Measurements from ENCODE around the gene ADRA1B.
"Not testable (repeated sequence)": the region's sequence is repeated elsewhere in the genome, so short reads cannot be mapped to it uniquely, and the experiment has no call there.

Gene ADRA1B

DNA sequence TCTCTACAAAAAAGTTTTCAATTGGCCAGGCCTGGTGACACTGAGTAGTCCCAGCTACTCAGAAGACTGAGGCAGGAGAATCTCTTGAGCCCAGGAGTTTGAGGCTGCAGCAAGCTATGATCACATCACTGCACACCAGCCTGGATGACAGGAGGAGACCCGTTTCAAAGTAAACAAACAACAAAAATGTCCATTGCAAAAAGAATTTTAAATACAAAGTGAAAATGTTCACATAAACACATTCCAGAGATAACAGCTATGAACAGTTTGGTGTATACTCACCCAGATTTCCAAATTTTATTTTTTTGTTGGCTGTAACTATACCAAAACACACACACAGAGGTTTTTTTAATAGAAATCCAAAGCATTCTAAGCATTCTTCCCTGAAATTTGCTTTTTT, 39.8 kb downstream of the ADRA1B start:
- H3K4me3 ChIP-seq (ENCODE audit: low read length), result no peak overlapping the region
- DNase-seq (ENCODE audit: low read depth, low spot score), result no peak

DNA sequence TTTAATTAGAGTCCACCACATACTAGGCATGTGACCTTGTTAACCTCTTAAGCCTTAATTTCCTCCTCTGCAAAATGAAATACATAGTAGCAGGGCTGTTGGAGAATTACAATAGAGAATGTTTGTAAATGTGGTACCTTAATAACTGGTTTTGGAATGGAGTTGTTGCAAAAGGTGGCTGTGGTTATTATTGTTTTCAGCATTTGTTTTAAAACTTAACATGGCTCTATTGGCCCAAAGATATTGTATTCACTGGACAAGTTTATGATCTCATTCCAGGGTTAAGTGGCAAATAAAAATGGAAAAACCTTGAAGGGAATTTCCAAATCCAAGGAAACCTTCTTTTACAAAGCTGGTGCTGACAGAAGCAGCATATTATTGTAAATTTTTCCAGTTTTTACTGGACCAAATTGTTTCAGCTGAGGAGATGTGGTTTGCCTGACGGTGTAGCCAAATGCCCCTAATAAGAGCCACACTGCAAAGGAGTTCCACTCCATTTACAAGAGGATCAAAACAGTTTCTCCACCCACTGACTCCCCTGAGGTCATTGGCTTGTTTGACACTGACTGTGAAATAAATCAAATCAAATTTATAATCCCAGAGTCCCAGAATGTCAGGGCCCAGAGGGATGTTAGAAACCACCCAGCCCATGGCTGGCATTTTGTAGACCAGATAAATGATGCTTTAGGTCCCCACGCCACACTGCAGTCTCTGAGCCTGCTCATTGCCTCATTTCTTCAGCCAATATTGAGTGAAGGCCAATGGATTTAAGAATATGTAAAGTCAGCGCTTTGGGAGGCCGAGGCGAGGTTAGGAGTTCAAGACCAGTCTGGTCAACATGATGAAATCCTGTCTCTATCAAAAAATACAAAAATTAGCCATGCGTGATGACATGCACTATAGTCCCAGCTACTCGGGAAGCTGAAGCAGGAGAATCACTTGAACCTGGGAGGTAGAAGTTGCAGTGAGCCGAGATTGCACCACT, 45.2 kb downstream of the ADRA1B start:
- H3K4me3 ChIP-seq (ENCODE audit: low read length), result no peak overlapping the region
- DNase-seq (ENCODE audit: low read depth, low spot score), result no peak

DNA sequence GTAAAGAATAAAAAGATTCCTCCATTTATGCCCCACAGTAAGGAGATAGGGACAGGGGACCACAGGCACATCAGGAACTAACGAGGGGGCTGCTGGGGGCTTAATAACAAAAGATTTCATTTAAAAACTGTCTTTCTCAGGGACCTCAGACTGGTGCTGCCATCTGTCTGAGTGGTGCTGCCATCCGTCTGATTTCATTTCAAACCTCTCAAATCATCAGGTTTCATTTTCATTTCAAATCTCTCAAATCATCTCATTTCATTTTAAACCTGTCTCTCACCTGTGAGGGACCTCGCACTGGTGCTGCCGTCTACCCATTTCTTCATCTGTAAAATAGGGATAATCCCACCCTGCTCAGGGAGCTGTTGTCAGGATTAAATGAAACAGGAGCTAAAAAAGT, 45.9 kb downstream of the ADRA1B start:
- no peak overlapping the region for H3K4me3 ChIP-seq (ENCODE audit: low read length)
- no peak for DNase-seq (ENCODE audit: low read depth, low spot score)

GRCh38 chr5:159963935-159964334, 47.7 kb downstream of the ADRA1B start:
- DNase-seq (ENCODE audit: low read depth, low spot score), result no peak
- H3K4me3 ChIP-seq (ENCODE audit: low read length), result no peak overlapping the region

DNA sequence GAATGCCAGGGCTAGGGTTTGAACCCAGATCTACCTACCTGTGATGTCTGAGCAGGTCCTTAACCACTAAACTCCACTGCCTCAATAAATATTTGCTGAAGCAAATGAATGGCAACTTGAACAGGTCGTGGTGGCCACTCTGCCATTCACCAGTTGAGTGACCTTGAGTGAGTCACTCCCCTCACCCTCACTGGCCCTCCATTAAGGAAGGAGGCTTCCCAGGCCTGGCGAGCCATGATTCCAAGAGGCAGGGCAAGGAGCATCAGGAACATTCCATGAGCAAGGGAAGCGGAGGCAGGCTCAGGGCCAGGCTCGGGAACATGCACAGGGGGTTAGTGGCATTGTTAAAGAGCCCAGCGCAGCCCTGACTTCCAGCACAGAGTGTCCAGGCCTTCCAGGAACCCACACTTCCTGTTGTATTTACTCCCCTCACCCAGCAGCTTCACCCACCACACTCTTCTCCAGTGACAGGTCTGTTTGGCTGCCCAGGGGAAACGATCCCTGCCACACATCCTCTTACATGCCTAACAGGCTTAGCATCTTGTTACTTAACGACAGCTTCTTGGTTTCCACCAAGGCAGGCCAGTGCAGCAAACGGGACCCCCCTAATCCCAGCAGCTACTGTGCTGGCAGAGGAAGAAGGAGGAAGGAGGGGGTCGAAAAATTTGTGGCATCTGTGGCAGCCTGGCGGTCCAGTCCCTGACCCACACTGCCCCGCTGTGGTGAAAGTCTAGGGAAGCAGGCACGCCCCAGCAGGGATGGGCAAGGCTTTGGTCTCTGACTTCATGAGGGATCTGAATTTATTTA, 49.0 kb downstream of the ADRA1B start:
- no peak overlapping the region for H3K4me3 ChIP-seq (ENCODE audit: low read length)
- DNase-seq (ENCODE audit: low read depth, low spot score), result no peak

DNA sequence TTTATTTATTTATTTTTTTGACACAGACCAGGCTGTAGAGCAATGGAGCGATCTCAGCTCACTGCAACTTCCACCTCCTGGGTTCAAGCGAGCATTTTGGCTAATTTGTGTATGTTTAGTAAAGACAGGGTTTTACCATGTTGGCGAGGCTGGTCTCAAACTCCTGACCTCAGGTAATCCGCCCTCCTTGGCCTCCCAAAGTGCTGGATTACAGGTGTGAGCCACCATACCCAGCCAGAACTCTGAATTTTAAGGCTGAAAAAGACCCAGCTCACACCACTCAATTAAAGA, 49.5 kb downstream of the ADRA1B start:
- H3K4me3 ChIP-seq (ENCODE audit: low read length); DNase-seq (ENCODE audit: low read depth, low spot score): not testable (repeated sequence)

- H3K4me3 ChIP-seq (ENCODE audit: low read length), result no peak overlapping the region
- no peak for DNase-seq (ENCODE audit: low read depth, low spot score)
These were observed 53.7 kb downstream of the ADRA1B start for GRCh38 chr5:159969966-159970365.

DNA sequence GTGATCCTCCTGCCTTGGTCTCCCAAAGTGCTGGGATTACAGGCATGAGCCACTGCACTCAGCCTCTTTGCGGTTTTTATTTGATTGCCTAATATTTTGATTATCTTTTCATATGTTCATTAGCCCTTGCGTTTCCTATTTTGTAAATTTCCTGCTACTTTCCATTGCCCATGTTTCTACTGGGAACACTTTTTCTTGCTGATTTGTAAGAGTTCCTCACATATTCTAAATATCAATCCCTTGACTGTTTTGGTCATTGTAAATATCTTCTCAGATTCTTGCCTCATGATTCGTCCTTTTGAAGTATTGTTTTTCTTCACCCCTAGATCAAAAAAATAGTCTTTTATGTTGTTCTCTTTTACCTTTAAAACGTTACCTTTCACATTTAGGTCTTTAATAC, 54.8 kb downstream of the ADRA1B start:
- DNase-seq (ENCODE audit: low read depth, low spot score), result no peak
- no peak overlapping the region for H3K4me3 ChIP-seq (ENCODE audit: low read length)

GRCh38 chr5:159971514-159971913, 55.2 kb downstream of the ADRA1B start:
- no peak for DNase-seq (ENCODE audit: low read depth, low spot score)
- no peak overlapping the region for H3K4me3 ChIP-seq (ENCODE audit: low read length)

- no peak for DNase-seq (ENCODE audit: low read depth, low spot score)
- no peak overlapping the region for H3K4me3 ChIP-seq (ENCODE audit: low read length)
These were observed 55.7 kb downstream of the ADRA1B start for GRCh38 chr5:159971931-159972461.

DNA sequence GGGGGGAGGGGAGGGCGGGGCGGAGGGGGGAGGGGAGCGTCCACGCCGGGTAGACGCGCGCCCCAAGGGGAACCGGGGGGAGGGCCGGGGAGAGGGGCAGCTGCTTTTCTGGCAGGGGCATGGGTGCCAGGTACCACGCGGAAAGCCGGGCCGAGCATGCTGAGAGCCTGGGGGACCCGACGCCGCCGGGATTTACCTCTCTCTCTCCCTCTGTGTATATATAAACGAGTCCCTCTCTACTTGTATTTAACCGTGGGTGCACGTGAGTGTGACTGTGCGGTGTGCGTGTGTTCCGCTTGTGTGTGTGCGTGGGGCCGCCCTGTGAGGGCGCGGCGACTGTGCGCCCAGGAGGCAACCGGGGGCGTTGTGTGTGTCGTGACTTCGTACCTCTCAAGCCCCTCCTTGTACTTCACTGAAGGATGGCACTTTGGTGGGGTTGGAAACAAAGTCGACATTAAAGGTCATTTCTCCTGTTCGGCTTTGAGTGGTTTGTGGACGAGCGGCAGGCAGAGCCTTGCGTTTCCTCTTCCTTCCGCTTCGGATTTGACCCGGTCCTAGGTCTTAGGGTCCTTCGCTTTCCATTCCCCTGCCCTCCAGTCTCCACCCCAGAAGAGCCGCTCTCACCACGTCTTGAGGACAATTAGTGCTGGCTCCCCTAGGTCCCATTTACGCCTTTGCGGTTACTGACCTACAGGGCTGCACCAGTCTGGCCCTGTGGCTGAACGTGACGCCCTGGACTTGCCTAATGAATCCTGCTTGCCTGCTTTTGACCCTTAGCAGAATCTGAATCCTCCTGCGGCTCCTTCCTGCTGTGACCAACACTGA, 56.5 kb downstream of the ADRA1B start:
- DNase-seq (ENCODE audit: low read depth, low spot score), result no peak
- no peak overlapping the region for H3K4me3 ChIP-seq (ENCODE audit: low read length)

DNA sequence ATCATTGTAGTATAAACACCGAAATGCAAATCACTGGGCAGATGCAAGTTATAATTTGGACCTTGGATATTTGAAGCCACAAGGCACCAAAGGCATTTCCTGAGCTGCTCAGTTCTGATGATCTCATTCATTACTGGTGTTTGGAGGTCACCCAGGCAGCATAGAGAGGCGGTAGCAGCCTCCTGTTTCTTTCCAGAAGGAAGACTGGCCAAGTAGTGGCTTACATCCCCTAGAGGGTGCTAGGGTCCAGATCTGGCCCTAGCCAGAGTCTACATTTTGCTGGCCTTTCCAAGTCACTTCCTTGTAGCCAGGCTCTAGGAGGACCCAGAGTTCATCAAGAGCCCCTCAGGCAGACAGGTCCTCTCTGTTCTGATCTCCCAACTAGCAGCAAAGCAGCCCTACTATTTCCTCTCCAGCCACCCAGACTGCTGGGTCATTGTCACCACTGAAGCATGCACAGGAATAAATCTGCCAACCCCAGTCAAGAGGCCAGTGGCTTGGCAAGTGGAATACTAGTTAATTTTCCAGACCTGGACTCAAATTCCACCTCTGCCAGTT, 59.3 kb downstream of the ADRA1B start:
- no peak overlapping the region for H3K4me3 ChIP-seq (ENCODE audit: low read length)
- DNase-seq (ENCODE audit: low read depth, low spot score), result no peak

DNA sequence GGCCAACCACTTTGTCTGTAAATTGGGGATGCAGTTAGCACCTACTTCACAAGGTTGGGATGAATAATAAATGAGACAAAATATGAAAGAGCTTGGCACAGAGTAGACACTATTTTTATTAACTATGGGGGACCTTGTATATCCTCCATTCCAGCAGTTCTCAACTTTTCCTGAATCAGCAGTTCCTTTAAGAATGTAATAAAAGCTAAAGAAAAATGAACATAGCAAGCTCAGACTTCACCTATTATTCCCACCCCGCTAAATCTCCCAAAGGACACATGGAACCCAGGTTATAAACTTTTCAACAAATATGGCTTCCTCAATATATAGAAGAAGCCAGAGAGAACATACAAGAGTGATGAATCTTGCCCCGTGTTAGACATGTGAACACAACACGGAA, 60.6 kb downstream of the ADRA1B start:
- no peak overlapping the region for H3K4me3 ChIP-seq (ENCODE audit: low read length)
- DNase-seq (ENCODE audit: low read depth, low spot score), result no peak

- H3K4me3 ChIP-seq (ENCODE audit: low read length), result no peak overlapping the region
- DNase-seq (ENCODE audit: low read depth, low spot score), result no peak
These were observed 62.1 kb downstream of the ADRA1B start for GRCh38 chr5:159978358-159978757.

DNA sequence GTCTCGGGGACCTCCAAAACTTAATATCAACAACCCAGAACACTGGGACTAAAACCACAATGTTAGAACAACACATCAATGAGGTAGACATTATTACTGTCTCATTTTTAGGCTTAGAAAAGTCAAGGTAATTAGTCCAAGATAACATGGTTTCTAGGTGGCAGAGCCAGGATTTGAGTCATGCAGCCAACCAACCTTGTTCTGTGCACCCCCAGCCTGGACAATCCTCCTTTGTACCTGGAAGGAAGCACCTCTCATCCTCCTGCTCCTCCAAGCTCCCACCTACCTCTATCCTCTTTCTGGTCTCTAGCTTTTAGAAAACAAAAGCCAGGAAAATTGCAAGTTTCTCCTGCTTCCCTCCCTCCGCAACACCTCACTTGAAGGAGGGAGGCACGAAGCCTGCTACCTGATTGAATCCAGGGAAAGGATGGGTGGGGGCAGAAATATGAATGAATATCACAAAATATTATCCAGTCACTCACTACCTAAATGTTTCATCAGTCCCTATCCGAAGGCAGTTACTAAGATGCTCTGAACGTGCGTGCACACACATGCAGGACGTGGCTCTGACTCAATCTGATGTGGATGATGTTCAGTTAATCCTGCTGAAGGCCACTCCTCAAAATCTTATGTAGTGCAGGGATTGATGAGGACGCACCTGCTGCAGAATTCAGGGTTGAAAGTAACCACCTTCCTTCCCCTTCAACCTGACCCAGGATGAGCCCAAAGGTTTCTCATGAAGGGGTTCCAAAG, 66.3 kb downstream of the ADRA1B start:
- no peak overlapping the region for H3K4me3 ChIP-seq (ENCODE audit: low read length)
- DNase-seq (ENCODE audit: low read depth, low spot score), result no peak

GRCh38 chr5:159987031-159987674, 70.9 kb downstream of the ADRA1B start:
- peak; percentile 47 for DNase-seq (ENCODE audit: low read depth, low spot score)
- H3K4me3 ChIP-seq (ENCODE audit: low read length), result peak overlapping the region; percentile 40

DNA sequence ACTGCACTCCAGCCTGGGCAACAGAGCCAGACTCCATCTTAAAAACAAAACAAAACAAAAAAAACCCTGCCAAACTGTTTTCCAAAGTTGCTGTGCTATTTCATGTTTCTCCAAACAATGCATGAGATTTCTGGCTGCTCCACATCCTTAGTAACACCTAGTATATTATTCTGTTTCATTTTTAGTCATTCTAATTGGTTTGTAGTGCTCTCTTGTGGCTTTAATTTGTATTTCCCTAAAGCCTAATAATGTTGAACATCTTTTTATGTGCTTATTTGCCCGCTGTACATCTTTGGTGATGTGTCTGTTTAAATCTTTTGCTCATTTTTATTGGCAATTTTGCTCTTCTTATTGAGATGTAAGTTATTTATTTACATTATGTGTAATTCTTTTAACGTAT, 74.2 kb downstream of the ADRA1B start:
- no peak overlapping the region for H3K4me3 ChIP-seq (ENCODE audit: low read length)
- DNase-seq (ENCODE audit: low read depth, low spot score), result no peak

GRCh38 chr5:159992566-159992965, 76.3 kb downstream of the ADRA1B start:
- H3K4me3 ChIP-seq (ENCODE audit: low read length), result no peak overlapping the region
- DNase-seq (ENCODE audit: low read depth, low spot score), result no peak

Data from Jurkat, Clone E6-1 (cell line).